Adrenal gland (tissue), 12 donors: ENCODE results near the gene PDE2A. TPM values are rescaled to one million over a fixed set of nuclear protein-coding genes. Genes with fewer than 3 reads are reported as not detected.

Experiments
- DNase-seq, 7 donors: peaks; one replicate each; pipeline ENCODE4 v3.0.0-alpha.2; 2019 to 2020
- H3K27ac ChIP-seq, 5 donors: fragments of 200-600 bp; sonication (generic) in 4 of 5; 1 replicate in 3 of 5; 2 replicates in 2 of 5; pipeline versions ENCODE4 v1.5.1 to v1.8.0; 2016 to 2020; ENCODE audit warnings: mild to moderate bottlenecking in 1 of 5
- H3K27me3 ChIP-seq: fragments of 200-600 bp; 2 replicates; pipeline ENCODE4 v1.8.0; 2021
- H3K36me3 ChIP-seq, 2 donors: fragments of 200-600 bp; replicated peaks in 1 of 2; 1 replicate in 1 of 2; 2 replicates in 1 of 2; pipeline versions ENCODE4 v1.5.1 to v1.8.0; 2018 to 2022
- H3K4me1 ChIP-seq, 2 donors: fragments of 200-600 bp; replicated peaks in 1 of 2; 1 replicate in 1 of 2; 2 replicates in 1 of 2; pipeline versions ENCODE4 v1.5.1 to v1.8.0; 2018 to 2021
- H3K4me3 ChIP-seq, 4 donors: fragments of 200-600 bp; sonication (generic) in 3 of 4; one replicate each; pipeline ENCODE4 v1.5.1; 2016 to 2018
- H3K9me3 ChIP-seq, 3 donors: fragments of 200-600 bp; sonication (generic) in 1 of 3; replicated peaks in 1 of 3; 1 replicate in 2 of 3; 2 replicates in 1 of 3; pipeline versions ENCODE4 v1.5.1 to v1.8.0; 2016 to 2021
- POLR2A ChIP-seq, 2 donors: fragments of 450-650 bp; IDR thresholded peaks; one replicate each; pipeline ENCODE4 v1.6.1; 2017; ENCODE audit warnings: antibody characterized with exemption in 2 of 2, mild to moderate bottlenecking in 2 of 2, moderate library complexity in 1 of 2
- WGBS, 4 donors: extraction: QIAGEN DNeasy Blood & Tissue Kit in 2 of 4; methylation state at CpG; one replicate each; pipeline versions ENCODE4 v1.1.5 to v1.1.7; 2013 to 2017; 5-methylcytosine and 5-hydroxymethylcytosine counted together
- intact Hi-C, 2 donors: fragments of 100-400 bp; cut with DNase I; formaldehyde crosslinking; loops; one replicate each; pipeline versions ENCODE4 v1.14.1 to v1.15.0; 2022 to 2023
- polyA plus RNA-seq, 3 donors: library from polyadenylated mRNA; stranded (reverse); fragments of 200-250 nt in 2 of 3; fragments of 350-450 nt in 1 of 3; fragmentation: Illumina TruSeq in 1 of 3; extraction: RNeasy Lipid Tissue Mini Kit (QIAGEN cat#74804) in 1 of 3; gene quantifications; one replicate each; pipeline ENCODE4 v1.2.3, GENCODE V29; 2013 to 2014
- total RNA-seq, 9 donors: library from RNA; depleted of rRNA in 4 of 9; stranded (reverse); fragments of >200 nt in 4 of 9; fragments of 120-200 nt in 1 of 9; fragmentation: NEBNext Ultra II Directional in 1 of 9; extraction: Animal tissue kit (Norgen Biotek cat#: 25700) in 1 of 9; gene quantifications; one replicate each; pipeline versions ENCODE4 v1.1.0 to v1.2.4, GENCODE V29; 2013 to 2023
- TF ChIP-seq, protein P1 (sequence below), 6 experiments: fragments of 450-650 bp in 4 of 6; fragments of 200-600 bp in 2 of 6; sonication (generic) in 1 of 6; IDR thresholded peaks; 1 replicate in 5 of 6; 2 replicates in 1 of 6; pipeline versions ENCODE4 v1.5.1 to v1.8.0; 2016 to 2021; ENCODE audit warnings: antibody characterized with exemption in 6 of 6, mild to moderate bottlenecking in 2 of 6, moderate library complexity in 1 of 6
- donor health status: healthy with polysubstance abuse.
- donor health status: Bipolar disorder and iron deficiency.
- donor health status: DM: yes; HTN: yes; CAD: no.
- donor health status: DM: no; HTN: no; CAD: no.
- donor health status: DM: no; HTN: no; CAD: no.
- donor health status: DM: yes; HTN: yes; CAD: no.

Gene PDE2A
- total and polyA plus RNA-seq, 12 donors: 11.5 to 226 (median 67.6) TPM

- TF ChIP-seq, protein P1, sequence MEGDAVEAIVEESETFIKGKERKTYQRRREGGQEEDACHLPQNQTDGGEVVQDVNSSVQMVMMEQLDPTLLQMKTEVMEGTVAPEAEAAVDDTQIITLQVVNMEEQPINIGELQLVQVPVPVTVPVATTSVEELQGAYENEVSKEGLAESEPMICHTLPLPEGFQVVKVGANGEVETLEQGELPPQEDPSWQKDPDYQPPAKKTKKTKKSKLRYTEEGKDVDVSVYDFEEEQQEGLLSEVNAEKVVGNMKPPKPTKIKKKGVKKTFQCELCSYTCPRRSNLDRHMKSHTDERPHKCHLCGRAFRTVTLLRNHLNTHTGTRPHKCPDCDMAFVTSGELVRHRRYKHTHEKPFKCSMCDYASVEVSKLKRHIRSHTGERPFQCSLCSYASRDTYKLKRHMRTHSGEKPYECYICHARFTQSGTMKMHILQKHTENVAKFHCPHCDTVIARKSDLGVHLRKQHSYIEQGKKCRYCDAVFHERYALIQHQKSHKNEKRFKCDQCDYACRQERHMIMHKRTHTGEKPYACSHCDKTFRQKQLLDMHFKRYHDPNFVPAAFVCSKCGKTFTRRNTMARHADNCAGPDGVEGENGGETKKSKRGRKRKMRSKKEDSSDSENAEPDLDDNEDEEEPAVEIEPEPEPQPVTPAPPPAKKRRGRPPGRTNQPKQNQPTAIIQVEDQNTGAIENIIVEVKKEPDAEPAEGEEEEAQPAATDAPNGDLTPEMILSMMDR (IDR thresholded peaks at IDR 0.05): no peak
- TF ChIP-seq POLR2A (IDR thresholded peaks at IDR 0.05): no peak
- Histone ChIP-seq H3K27ac (no peak overlapping the region), H3K27me3 (no peaks in the 10 kb centered on the region), H3K36me3 (no peaks in the 10 kb centered on the region), H3K4me1 (no peaks in the 10 kb centered on the region), H3K9me3 (no peaks in the 10 kb centered on the region), H3K4me3 (no peak overlapping the region)
- 89 to 94% (median 91%) methylated on average over 6 to 7 of the region's 7 CpGs for WGBS, 4 donors
- no peak for DNase-seq
- intact Hi-C loops: loop anchor here (5.0 to 10.0 kb wide), 2 partner anchors 61 to 164 kb away; no protein-coding TSS in a partner anchor
Observed at GRCh38 chr11:72648384-72649136, 25.7 kb downstream of the PDE2A start.

- TF ChIP-seq, protein P1 (IDR thresholded peaks at IDR 0.05): no peak
- TF ChIP-seq POLR2A (IDR thresholded peaks at IDR 0.05): no peak
Observed at GRCh38 chr11:72647882-72648281, 26.3 kb downstream of the PDE2A start.

GRCh38 chr11:72646472-72646871 is 27.8 kb downstream of the PDE2A start:
- Histone ChIP-seq H3K4me3 (no peak overlapping the region), H3K27me3 (no peaks in the 10 kb centered on the region), H3K27ac (no peak overlapping the region), H3K9me3 (no peaks in the 10 kb centered on the region), H3K4me1 (peaks cover 13 to 14% of the 10 kb centered on the region in 2 donors), H3K36me3 (no peaks in the 10 kb centered on the region)
- 74 to 91% (median 90%) methylated on average over 2 of the region's 2 CpGs for WGBS, 4 donors
- intact Hi-C loops: loop anchor here (5.0 to 10.0 kb wide), 2 partner anchors 59 to 162 kb away; no protein-coding TSS in a partner anchor
- TF ChIP-seq, protein P1 (IDR thresholded peaks at IDR 0.05): no peak
- no peak for TF ChIP-seq POLR2A (IDR thresholded peaks at IDR 0.05)
- no peak for DNase-seq

More at GRCh38 chr11:72647882-72648281, 26.3 kb downstream of the PDE2A start:
- Histone ChIP-seq H3K4me3 (no peak overlapping the region), H3K27me3 (no peaks in the 10 kb centered on the region), H3K9me3 (no peaks in the 10 kb centered on the region), H3K4me1 (peaks cover 3 to 4% of the 10 kb centered on the region in 2 donors), H3K27ac (no peak overlapping the region), H3K36me3 (no peaks in the 10 kb centered on the region)
- no peak for DNase-seq
- intact Hi-C loops: loop anchor here (5.0 to 10.0 kb wide), 2 partner anchors 61 to 163 kb away; no protein-coding TSS in a partner anchor
- whole genome bisulfite sequencing, 4 donors: 79 to 94% (median 88%) methylated on average over 4 of the region's 4 CpGs

DNA sequence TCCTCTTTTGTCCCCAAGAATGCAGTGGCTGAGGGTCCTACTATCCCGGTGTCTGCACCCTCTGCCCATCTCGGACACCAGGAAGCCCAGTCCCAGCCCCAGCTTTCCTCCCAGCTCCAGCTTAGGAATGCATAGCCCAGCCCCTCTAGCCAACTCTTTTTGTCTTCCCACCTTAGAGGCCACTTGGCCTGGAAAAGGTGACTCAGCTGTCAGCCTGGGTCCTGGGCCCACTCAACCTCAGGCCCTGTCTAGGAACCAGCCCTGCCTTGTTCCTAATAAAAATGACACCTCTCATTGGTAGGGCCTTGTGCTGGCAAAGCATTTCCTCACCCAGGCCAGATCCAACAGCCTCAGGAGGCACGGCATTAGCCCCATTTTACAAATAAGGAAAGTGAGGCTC is 28.2 kb downstream of the PDE2A start:
- no peak for TF ChIP-seq POLR2A (IDR thresholded peaks at IDR 0.05)
- TF ChIP-seq, protein P1 (IDR thresholded peaks at IDR 0.05): no peak
- H3K9me3 ChIP-seq: no peaks in the 10 kb centered on the region
- intact Hi-C loops: loop anchor here (5.0 to 10.0 kb wide), 2 partner anchors 59 to 161 kb away; no protein-coding TSS in a partner anchor
- no peaks in the 10 kb centered on the region for H3K27me3 ChIP-seq
- 93 to 98% (median 96%) methylated on average over 3 of the region's 3 CpGs for WGBS, 4 donors
- peaks cover 13 to 14% of the 10 kb centered on the region in 2 donors for H3K4me1 ChIP-seq
- H3K4me3 ChIP-seq: no peak overlapping the region
- DNase-seq: no peak
- no peak overlapping the region for H3K27ac ChIP-seq
- no peaks in the 10 kb centered on the region for H3K36me3 ChIP-seq
